ENCODE measurements around the gene CEP131. TPM values are rescaled to one million over a fixed set of nuclear protein-coding genes. Genes with fewer than 3 reads are reported as not detected.

CEP131 gene
- total RNA-seq, 1 donor from 2014 or later = 26.8 TPM

- no peaks in the 10 kb centered on the region for H3K9me3 Mint-ChIP-seq
- no peak overlapping the region for H3K27ac Mint-ChIP-seq
- peaks cover under 1% of the 10 kb centered on the region for H3K36me3 Mint-ChIP-seq
- H3K4me1 Mint-ChIP-seq (ENCODE audit: unreplicated experiment) = peaks cover 16% of the 10 kb centered on the region
- H3K27me3 Mint-ChIP-seq = no peaks in the 10 kb centered on the region
- DNase-seq (ENCODE audit: extremely low spot score, unreplicated experiment) = no peak
- TF ChIP-seq CTCF (conservative IDR thresholded peaks at IDR 0.05) = no peak
- no peak overlapping the region for H3K4me3 Mint-ChIP-seq
These were observed 13.3 kb upstream of the CEP131 start for GRCh38 chr17:81235822-81236740.

GRCh38 chr17:81234940-81235821 is 12.4 kb upstream of the CEP131 start:
- no peak for DNase-seq (ENCODE audit: extremely low spot score, unreplicated experiment)
- Mint-ChIP-seq H3K27me3 (no peaks in the 10 kb centered on the region), H3K4me3 (peak overlapping the region; percentile 34), H3K27ac (peak overlapping the region; percentile 35), H3K4me1 (ENCODE audit: unreplicated experiment) (peaks cover 12% of the 10 kb centered on the region), H3K36me3 (peaks cover 5% of the 10 kb centered on the region), H3K9me3 (no peaks in the 10 kb centered on the region)
- no peak for TF ChIP-seq CTCF (conservative IDR thresholded peaks at IDR 0.05)

GRCh38 chr17:81234506-81234855 is 11.7 kb upstream of the CEP131 start:
- TF ChIP-seq CTCF (conservative IDR thresholded peaks at IDR 0.05) = no peak
- no peak overlapping the region for H3K27ac Mint-ChIP-seq
- no peaks in the 10 kb centered on the region for H3K9me3 Mint-ChIP-seq
- peaks cover 12% of the 10 kb centered on the region for H3K4me1 Mint-ChIP-seq (ENCODE audit: unreplicated experiment)
- peaks cover 9% of the 10 kb centered on the region for H3K36me3 Mint-ChIP-seq
- no peaks in the 10 kb centered on the region for H3K27me3 Mint-ChIP-seq
- DNase-seq (ENCODE audit: extremely low spot score, unreplicated experiment) = no peak
- peak overlapping the region; percentile 34 for H3K4me3 Mint-ChIP-seq

GRCh38 chr17:81233811-81234505 is 11.2 kb upstream of the CEP131 start:
- Mint-ChIP-seq H3K27me3 (no peaks in the 10 kb centered on the region), H3K9me3 (no peaks in the 10 kb centered on the region), H3K4me1 (ENCODE audit: unreplicated experiment) (peaks cover 12% of the 10 kb centered on the region), H3K27ac (no peak overlapping the region), H3K36me3 (peaks cover 9% of the 10 kb centered on the region), H3K4me3 (no peak overlapping the region)
- TF ChIP-seq CTCF (conservative IDR thresholded peaks at IDR 0.05) = no peak
- DNase-seq (ENCODE audit: extremely low spot score, unreplicated experiment) = no peak

GRCh38 chr17:81233316-81233715 is 10.6 kb upstream of the CEP131 start:
- no peaks in the 10 kb centered on the region for H3K27me3 Mint-ChIP-seq
- H3K36me3 Mint-ChIP-seq = peaks cover 9% of the 10 kb centered on the region
- no peak for TF ChIP-seq CTCF (conservative IDR thresholded peaks at IDR 0.05)
- no peak overlapping the region for H3K27ac Mint-ChIP-seq
- H3K4me3 Mint-ChIP-seq = no peak overlapping the region
- H3K4me1 Mint-ChIP-seq (ENCODE audit: unreplicated experiment) = peaks cover 12% of the 10 kb centered on the region
- no peak for DNase-seq (ENCODE audit: extremely low spot score, unreplicated experiment)
- H3K9me3 Mint-ChIP-seq = no peaks in the 10 kb centered on the region

Data from type B pancreatic cell (in vitro differentiated cells).